OCI-LY1 (cell line): ENCODE measurements around the gene SPRN.

Experiments used
- H2AFZ ChIP-seq: fragments of 200-600 bp; sonication (generic), shearing (Covaris generic); 2 replicates; pipeline ENCODE4 v1.6.0; 2014; ENCODE audit warnings: antibody characterized with exemption, mild to moderate bottlenecking, low read length
- H3F3A ChIP-seq: fragments of 200-600 bp; sonication (generic), shearing (Covaris generic); 2 replicates; pipeline ENCODE4 v1.6.0; 2014; ENCODE audit warnings: mild to moderate bottlenecking, antibody characterized with exemption, low read length, moderate library complexity; ENCODE audit not compliant: insufficient read depth
- H3K27ac ChIP-seq: fragments of 200-600 bp; sonication (generic); 2 replicates; pipeline ENCODE4 v1.5.1; 2014; ENCODE audit warnings: low read length, mixed run types, mild to moderate bottlenecking, low read depth; ENCODE audit not compliant: poor library complexity, severe bottlenecking
- H3K27me3 ChIP-seq: fragments of 200-600 bp; sonication (generic); 2 replicates; pipeline ENCODE4 v1.6.0; 2014; ENCODE audit warnings: antibody characterized with exemption, mild to moderate bottlenecking, low read length, moderate library complexity; ENCODE audit not compliant: insufficient read depth
- H3K36me3 ChIP-seq: fragments of 200-600 bp; sonication (generic); 2 replicates; pipeline ENCODE4 v1.6.1; 2014; ENCODE audit warnings: mild to moderate bottlenecking, antibody characterized with exemption, low read length, moderate library complexity, mixed read lengths; ENCODE audit not compliant: insufficient read depth
- H3K4me1 ChIP-seq: fragments of 200-600 bp; sonication (generic); 2 replicates; pipeline ENCODE4 v1.5.1; 2014; ENCODE audit warnings: mild to moderate bottlenecking, low read length, moderate library complexity; ENCODE audit not compliant: insufficient read depth, severe bottlenecking
- H3K4me2 ChIP-seq: fragments of 200-600 bp; sonication (generic), shearing (Covaris generic); 2 replicates; pipeline ENCODE4 v1.6.1; 2014; ENCODE audit warnings: low read length
- H3K4me3 ChIP-seq: fragments of 200-600 bp; sonication (generic); 2 replicates; pipeline ENCODE4 v1.5.1; 2014; ENCODE audit warnings: low read length, low read depth, mild to moderate bottlenecking, mixed read lengths; ENCODE audit not compliant: poor library complexity, severe bottlenecking
- H3K79me2 ChIP-seq: fragments of 200-600 bp; shearing (Covaris generic); 2 replicates; pipeline ENCODE4 v1.6.1; 2016; ENCODE audit warnings: mixed run types, low read length, mixed read lengths; ENCODE audit not compliant: insufficient read depth
- H3K9ac ChIP-seq: fragments of 200-600 bp; sonication (generic), shearing (Covaris generic); 2 replicates; pipeline ENCODE4 v1.6.1; 2014; ENCODE audit warnings: mild to moderate bottlenecking, low read length, mixed read lengths
- H3K9me2 ChIP-seq: fragments of 200-600 bp; sonication (generic), shearing (Covaris generic); 2 replicates; pipeline ENCODE4 v1.6.1; 2014; ENCODE audit warnings: low read depth, mild to moderate bottlenecking, low read length, mixed read lengths
- H3K9me3 ChIP-seq: fragments of 200-600 bp; shearing (Covaris generic); 2 replicates; pipeline ENCODE4 v1.6.1; 2014; ENCODE audit warnings: low read length, mixed read lengths
- H4K20me1 ChIP-seq: fragments of 200-600 bp; sonication (generic), shearing (Covaris generic); 2 replicates; pipeline ENCODE4 v1.6.0; 2016; ENCODE audit warnings: mild to moderate bottlenecking, low read length; ENCODE audit not compliant: insufficient read depth
- EZH2 ChIP-seq: fragments of 200-600 bp; sonication (generic), shearing (Covaris generic); IDR thresholded peaks from 2 replicates; pipeline ENCODE4 v1.8.0; 2017; ENCODE audit warnings: borderline replicate concordance, mixed run types, mild to moderate bottlenecking, antibody characterized with exemption, low read length, moderate library complexity, mixed read lengths
- TF ChIP-seq, protein P1 (sequence below): fragments of 200-600 bp; sonication (generic), shearing (Covaris generic); IDR thresholded peaks from 2 replicates; pipeline ENCODE4 v1.5.1; 2017; ENCODE audit warnings: mild to moderate bottlenecking, antibody characterized with exemption, low read length, moderate library complexity, mixed read lengths

The SPRN gene

DNA sequence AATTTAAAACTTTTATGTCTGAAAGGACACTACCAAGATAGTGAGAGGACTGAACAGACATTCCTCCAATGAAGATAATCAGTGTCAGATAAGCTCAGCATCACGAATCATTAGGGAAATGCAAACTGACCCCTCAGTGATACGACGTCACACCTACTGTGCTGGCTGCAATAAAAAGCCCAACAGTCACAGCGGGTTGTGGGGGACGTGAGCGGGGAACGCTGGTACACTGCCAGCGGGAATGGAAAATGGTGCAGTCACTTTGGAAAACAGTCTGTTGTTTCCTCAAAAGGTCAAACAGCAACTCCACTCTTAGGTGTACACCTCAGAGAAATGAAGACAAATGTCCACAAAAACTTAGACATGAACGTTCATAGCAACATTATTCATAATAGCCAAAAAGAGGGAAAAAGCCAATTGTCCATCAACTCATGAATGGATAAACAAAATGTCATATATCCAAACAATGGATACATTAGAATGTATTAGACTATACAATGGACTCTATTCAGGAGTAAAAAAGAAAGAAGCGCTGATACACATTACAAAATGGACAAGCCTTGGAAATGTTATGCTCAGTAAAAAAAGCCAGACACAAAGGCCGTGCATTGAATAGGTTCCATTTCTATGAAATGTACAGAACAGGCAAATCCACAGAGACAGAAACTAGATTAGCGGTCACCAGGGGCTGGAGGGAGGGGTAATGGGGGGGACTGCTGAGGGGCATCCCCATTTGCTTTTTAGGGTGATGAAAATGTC lies 48.9 kb downstream of the SPRN start:
- Histone ChIP-seq H3K27me3 (0 out of 2 replicates have a peak, but pooled peaks cover 7% of the 10 kb centered on the region), H3K9me3 (no peaks in the 10 kb centered on the region), H3K79me2 (no peaks in the 10 kb centered on the region), H3F3A (no peaks in the 10 kb centered on the region), H4K20me1 (no peaks in the 10 kb centered on the region), H3K9ac (no peak overlapping the region), H3K4me2 (no peak overlapping the region), H3K36me3 (no peaks in the 10 kb centered on the region), H3K4me1 (peaks cover 23% of the 10 kb centered on the region), H3K27ac (no peak overlapping the region), H3K4me3 (no peak overlapping the region), H2AFZ (no peak overlapping the region), H3K9me2 (no peaks in the 10 kb centered on the region)
- TF ChIP-seq, protein P1, sequence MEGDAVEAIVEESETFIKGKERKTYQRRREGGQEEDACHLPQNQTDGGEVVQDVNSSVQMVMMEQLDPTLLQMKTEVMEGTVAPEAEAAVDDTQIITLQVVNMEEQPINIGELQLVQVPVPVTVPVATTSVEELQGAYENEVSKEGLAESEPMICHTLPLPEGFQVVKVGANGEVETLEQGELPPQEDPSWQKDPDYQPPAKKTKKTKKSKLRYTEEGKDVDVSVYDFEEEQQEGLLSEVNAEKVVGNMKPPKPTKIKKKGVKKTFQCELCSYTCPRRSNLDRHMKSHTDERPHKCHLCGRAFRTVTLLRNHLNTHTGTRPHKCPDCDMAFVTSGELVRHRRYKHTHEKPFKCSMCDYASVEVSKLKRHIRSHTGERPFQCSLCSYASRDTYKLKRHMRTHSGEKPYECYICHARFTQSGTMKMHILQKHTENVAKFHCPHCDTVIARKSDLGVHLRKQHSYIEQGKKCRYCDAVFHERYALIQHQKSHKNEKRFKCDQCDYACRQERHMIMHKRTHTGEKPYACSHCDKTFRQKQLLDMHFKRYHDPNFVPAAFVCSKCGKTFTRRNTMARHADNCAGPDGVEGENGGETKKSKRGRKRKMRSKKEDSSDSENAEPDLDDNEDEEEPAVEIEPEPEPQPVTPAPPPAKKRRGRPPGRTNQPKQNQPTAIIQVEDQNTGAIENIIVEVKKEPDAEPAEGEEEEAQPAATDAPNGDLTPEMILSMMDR = no peak
- no peak for TF ChIP-seq EZH2

DNA sequence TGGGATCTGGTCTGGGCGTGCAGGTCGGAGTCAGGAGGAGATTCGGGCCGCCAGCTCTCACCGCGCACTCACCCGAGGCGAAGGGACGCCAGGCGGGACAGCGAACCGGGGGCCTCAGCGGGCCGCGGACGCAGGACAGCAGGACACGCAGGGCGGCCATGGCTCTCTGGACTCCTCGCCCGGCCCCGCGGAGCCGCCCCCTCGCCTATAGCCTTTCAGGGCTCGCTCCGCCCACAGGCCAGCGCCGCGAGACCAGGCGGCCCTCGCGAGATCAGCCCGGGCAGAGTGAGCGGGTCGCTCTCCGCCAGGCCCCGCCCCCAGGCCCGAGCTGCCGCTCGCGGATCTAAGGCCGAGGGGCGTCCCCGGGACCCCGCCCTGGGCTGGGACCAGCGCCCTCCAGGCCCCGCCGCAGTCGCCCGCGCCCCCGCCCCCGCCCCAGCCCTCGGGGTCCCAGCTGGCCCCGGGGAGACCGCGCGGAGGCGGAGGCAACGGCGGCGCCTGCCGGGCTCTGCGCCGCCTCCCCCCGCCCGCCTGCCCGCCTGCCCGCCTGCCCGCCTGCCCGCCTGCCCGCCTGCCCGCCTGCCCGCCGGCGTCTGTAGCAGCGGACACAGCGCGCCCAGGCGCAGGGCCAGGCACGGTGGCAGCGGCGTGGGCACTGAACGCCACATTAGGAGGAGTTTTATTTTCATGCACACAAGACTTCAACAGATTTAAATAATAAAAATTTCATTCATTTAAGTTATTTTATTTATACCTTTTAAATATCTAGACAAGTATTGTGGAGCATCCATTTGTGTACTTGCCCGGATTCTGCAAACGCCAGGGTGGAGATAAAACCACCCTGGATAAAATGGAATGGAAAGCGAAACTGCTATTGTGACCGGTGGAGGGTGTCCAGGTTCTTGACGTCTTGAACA lies 51.0 kb downstream of the SPRN start, which contains the start of gene ECHS1:
ECHS1 (minus strand) TSS at position 181 of the 917 bp plus-strand sequence; CDS start at position 160, 21 bp downstream.
- peak within 1 kb of the TSS; percentile 82 for H3K4me3 ChIP-seq

DNA sequence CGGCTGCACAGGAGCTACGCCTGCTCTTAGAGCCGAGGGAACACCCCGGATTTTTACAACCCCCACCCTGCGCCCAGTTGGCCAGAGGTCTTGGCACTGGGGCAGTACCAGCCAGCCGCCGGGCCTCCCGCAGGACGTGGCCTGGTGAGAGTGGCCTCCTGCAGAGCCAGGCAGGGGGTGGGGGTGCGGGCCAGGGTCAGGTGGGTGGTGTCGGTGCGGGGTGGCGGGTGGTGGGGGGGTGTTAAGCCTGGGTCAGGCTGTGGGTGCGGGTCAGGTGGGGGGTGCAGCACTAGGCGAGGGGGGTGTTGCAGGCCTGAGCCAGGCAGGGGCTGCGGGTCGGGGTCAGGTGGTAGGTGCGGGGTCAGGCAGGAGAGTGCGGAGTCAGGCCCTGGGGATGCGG lies 51.9 kb downstream of the SPRN start:
- H3K4me1 ChIP-seq = peaks cover 16% of the 10 kb centered on the region
- H2AFZ ChIP-seq = no peak overlapping the region
- no peaks in the 10 kb centered on the region for H3K9me3 ChIP-seq
- H3K79me2 ChIP-seq = no peaks in the 10 kb centered on the region
- no peak overlapping the region for H3K27ac ChIP-seq
- peak overlapping the region; percentile 58 for H3K4me2 ChIP-seq
- H3F3A ChIP-seq = no peaks in the 10 kb centered on the region
- H4K20me1 ChIP-seq = no peaks in the 10 kb centered on the region
- no peaks in the 10 kb centered on the region for H3K27me3 ChIP-seq
- H3K4me3 ChIP-seq = peak overlapping the region; percentile 82
- peaks cover 12% of the 10 kb centered on the region for H3K36me3 ChIP-seq
- no peak for TF ChIP-seq EZH2
- TF ChIP-seq, protein P1 = no peak
- peak overlapping the region; percentile 37; the same call in 1 of the 2 replicates for H3K9ac ChIP-seq
- no peaks in the 10 kb centered on the region for H3K9me2 ChIP-seq

More for the DNA sequence above, 51.0 kb downstream of the SPRN start, which contains the start of gene ECHS1:
- Histone ChIP-seq H3K36me3 (peaks cover 12% of the 10 kb centered on the region), H3K4me2 (peak within 1 kb of the TSS; percentile 68), H3K9ac (peak within 1 kb of the TSS; percentile 73), H3K27ac (no peak within 1 kb of the TSS), H3K9me3 (no peaks in the 10 kb centered on the region), H3K9me2 (no peaks in the 10 kb centered on the region), H2AFZ (no peak within 1 kb of the TSS), H3F3A (no peaks in the 10 kb centered on the region), H3K4me1 (peaks cover 23% of the 10 kb centered on the region), H3K27me3 (no peaks in the 10 kb centered on the region), H4K20me1 (no peaks in the 10 kb centered on the region), H3K79me2 (no peaks in the 10 kb centered on the region)
- TF ChIP-seq EZH2 = no peak
- TF ChIP-seq, protein P1 = no peak
